Measurements from ENCODE around the gene UBE3B.
A peak's percentile ranks its signal among the peaks of the same experiment; 100 is the strongest.

UBE3B gene

DNA sequence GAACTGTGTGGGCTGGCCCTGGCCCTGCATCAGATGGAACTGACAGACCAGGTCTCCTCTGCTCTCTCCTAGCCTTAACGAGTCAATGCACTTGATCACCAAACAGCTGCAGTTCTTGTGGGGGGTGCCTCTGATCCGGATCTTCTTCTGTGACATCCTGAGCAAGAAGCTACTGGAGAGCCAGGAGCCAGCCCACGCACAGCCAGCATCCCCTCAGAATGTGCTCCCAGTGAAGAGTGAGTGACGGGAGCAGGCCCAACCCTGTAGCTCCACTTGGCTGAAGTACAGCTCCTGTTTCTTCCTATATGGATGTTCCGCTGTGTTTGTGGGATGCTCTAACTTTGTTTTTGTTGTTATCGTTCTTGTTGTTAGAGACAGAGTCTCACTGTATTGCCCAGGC is 23.9 kb downstream of the UBE3B start:
- no peak for DNase-seq

DNA sequence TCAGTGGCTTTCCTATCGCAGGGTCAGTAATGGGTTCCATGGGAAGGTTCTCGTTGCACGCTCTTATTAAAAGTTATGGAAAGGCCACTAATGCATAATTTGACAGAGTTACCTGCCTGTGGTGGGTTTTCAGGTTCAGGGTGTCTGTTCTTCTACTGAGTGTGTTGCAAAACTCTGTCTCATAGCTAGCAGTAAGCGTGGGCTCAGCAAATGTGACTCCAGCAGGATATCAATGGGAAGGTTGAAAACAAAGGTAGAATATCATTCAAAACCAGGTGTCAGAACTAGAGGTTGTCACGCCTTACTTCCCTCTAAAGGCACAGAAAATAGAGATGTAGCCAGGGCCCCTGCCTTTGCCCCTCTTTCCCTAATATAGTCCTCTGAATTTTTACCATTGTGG is 24.9 kb downstream of the UBE3B start:
- no peak for DNase-seq

DNA sequence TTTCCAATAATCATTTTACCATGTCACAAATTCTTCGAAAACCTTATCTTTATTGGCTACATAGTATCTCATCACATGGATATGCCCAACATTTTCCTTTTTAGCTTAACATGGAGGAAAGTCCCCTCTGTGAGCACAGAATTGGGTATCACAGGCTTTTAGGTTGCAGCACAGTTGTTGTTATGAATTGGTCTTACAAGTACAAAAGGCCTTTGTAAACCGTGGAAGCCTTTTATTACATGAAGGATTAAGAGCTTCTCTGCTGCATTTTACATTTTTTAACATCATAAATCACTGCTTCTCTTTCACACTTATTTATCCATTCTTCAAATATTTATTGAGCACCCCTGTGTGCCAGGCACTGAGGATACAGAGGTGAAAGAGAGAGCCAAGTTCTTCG is 26.2 kb downstream of the UBE3B start:
- DNase-seq = no peak

DNA sequence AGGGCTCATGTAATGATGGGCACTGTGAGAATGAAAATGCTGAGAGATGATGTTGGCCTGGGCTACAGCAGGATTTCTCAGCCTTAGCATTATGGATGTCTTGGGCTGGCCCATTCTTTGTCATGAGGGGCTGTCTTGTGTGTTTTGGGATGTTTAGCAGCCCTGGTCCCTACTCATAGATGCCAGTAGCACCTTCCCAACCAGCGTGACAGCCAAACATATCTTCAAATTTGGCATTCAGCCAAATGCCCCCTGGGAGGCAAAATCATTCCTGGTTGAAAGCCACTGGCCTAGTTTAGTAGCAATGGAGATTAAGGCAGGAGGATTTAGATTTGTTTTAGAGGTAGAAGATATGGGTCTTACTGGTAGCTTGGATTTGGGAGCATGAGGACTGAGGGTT is 26.6 kb downstream of the UBE3B start:
- peak; percentile 23 for DNase-seq

DNA sequence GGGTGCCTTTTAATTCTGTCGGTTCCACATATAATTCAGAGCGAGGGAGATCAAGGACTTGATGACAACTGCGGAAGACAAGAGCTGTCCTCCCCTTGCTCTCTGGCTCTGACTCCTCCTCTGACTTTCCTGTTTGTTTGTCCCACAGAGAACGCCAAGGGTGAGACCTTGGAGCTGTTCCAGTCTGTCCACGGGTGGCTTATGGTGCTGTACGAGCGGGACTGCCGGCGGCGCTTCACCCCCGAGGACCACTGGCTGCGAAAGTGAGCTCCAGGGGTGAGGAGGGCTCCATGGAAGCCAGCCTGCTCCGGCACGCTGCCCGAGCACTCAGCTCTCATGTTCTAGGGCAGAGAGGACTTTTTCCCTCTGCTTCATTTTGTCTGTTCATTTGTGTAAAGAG is 32.8 kb downstream of the UBE3B start:
- peak; percentile 92 for DNase-seq

DNA sequence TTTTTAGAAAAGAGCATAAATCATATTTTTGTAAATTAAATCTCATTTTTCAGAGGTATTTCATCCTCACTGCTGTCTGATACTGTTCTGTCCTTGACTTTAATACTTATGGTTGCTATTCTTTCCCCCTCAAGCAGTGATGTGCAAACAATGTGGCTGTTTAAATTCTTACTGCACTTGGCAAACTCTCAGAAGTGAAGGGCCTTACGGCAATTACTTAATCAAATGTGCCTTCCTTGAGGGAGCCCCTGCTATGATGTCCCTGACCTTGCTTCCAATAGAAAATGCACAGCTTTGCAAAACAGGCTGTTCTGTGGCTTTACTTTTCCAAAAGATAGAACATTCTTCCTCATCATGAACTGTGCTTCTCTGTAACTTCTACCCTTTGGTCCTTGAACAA is 35.2 kb downstream of the UBE3B start:
- peak; percentile 87 for DNase-seq

DNA sequence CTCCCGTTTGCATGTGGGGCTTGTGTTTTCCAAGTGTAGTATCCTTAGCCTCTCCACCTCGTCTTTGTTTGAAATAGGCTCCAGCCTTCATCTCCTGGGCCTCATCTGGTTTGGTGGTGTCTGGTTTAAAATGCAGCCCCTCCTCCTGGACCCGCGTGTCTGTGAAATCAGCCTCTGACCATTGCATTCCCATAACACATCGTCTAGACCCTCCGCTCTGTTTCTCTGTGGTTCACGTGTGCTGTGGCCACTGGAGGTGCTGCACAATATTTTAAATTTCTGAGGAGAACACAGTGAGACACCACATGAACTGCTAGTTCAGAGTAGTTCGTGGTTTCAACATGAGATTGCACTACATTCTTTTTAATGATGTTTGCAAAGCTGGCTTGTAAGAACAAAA is 35.6 kb downstream of the UBE3B start:
- DNase-seq = peak; percentile 56

DNA sequence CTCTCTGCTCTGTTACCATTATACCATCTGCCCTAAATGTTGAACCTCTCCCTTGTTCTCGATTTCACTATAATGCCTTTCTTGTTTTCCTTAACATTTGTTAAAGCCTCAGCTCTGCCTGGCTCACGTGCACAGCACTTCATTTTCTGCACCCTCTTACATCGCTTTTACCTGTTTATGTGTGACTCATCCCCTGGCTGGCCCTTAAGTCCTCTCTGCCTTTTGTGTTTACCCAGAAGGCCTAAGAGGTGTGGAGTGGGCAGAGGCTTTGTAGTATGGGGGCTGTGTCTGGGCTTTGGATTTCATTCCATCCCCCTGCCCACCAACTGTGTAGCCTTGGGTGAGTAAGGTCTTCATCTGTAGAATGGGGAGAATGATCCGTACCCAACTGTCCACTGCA is 36.5 kb downstream of the UBE3B start:
- DNase-seq = peak; percentile 72

DNA sequence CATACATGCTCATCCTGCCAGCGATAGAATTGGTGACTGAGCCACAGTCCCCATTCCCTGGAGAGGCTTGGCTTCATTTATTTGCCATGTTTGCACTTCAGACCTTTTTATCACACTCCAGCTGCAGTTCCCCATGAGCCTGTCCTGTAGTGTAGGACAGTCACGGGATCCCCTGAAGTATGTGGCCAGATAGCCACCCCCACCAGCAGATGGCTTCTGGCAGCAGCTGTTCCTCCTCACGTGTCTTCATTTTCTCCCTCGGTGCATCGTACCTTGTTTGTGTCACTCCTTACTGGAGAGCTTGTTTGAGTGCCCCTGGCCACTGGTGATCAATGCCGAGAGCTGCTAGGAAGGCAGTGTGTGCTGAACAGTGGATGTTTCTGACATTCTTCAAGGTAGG is 40.2 kb downstream of the UBE3B start:
- DNase-seq = peak; percentile 24

DNA sequence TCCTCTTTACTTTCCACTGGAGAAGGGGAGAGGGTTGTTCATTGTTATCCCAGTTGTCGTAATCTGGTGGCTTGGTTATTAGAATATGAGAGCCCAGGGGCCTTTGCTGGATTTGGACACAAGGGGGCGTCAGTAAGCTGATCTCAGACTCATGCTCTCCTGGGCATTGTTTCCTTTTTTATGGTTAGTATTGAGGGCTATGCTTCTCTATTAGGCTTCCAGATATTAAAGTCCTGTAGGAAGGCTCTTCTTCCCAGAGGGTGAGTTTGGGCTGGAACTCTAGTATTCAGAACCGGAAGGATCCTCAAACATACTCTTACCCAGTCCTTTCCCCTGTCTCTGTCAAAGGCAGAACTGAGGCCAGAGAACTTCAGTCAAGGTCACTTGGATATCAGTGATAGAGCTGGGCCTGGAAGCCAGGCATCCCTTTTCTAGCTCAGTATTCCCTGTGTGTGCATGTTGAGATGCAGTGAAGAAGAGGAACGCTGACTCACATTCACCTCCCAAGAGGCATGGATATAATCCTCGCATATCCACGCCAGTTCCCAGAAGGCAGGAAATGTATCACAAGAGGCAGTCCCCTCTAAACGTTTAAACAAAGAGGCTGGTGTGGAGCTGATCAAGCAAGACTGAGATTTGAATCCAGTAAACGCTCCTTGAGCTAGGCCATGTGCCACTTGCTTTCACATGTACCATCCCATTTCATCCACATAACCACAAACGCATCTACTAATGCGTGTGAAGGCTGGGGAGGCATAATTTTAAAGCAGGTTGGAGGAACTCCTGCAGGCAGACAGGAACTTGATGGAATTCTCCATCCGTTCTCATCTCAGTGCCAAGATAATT is 41.6 kb downstream of the UBE3B start:
- DNase-seq = peak; percentile 40

DNA sequence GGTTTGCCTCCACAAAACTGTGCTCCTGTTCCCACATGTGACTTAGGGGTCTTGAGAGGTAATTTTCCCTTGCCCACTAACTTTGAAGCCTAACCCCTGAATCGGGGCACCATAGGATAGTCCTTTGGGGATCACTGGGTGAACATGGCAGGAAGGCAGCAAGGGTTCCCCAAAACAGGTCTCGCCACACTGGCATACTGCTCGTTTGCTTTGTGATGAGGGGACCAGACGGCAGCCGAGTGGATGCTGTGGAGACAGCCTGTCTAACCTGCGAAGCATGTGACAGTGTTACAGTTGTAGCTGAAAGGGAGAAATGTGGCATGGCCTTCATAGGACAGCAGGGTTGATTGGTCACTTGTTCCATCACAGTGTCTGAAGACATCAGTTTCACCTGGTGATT is 42.4 kb downstream of the UBE3B start:
- no peak for DNase-seq

DNA sequence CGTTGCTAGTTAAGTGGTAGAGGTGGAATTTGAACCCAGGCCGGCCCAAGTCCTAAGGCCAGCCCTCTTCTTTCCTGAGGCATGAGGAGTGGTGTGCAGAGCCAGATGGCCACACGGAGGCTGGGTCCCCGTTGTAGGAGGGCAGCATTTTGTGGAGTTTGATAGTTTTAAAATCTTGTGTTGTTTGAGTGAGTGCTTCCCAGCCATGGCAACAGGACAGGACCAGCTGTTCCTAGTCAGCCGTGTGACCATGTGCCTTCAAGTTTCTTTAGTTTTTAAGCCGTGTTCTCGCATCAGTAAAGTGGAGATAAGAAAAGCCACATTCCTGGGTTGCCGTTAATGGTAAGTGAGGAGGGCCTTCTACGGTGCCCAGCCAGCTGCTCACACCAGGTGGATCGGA is 44.4 kb downstream of the UBE3B start:
- no peak for DNase-seq

DNA sequence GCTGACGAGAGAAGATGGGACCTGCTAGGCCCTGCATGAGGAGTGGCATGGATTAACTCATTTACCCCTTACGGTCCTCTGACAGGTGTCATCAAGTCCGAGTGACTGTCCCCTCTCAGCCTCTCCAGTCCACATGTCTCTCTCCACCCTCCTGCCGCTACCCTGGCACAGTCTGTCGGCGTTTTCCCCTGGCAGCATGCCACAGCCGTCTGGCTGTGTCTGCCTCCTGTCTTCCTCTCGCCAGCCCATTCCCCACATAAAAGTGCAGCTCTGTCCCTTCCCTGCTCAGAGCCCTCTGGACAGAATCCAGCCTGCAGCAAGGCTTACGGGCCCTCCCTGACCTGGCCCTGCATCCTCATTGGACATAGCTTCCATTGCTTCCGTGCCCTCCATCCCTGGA is 45.6 kb downstream of the UBE3B start:
- peak; percentile 25 for DNase-seq

DNA sequence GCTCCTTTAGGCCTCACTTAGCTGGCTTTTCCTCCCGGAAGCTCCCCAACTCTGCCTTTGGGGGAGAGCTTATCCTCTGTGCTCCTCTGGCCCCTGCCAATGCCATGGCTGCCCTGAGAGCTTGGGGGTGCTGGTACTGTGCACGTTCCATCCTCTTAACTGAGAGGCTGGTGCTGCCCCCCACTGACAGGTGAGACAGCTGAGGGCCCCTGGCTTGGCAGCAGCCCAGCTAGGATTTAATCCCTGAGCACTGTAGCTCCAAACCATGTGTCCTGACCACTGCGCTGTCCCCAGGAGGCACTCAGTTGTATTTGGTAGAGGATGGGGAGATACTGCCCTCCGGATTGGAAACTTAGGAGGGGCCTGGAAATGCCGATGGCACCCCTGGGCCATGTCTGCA is 46.1 kb downstream of the UBE3B start:
- DNase-seq = no peak

DNA sequence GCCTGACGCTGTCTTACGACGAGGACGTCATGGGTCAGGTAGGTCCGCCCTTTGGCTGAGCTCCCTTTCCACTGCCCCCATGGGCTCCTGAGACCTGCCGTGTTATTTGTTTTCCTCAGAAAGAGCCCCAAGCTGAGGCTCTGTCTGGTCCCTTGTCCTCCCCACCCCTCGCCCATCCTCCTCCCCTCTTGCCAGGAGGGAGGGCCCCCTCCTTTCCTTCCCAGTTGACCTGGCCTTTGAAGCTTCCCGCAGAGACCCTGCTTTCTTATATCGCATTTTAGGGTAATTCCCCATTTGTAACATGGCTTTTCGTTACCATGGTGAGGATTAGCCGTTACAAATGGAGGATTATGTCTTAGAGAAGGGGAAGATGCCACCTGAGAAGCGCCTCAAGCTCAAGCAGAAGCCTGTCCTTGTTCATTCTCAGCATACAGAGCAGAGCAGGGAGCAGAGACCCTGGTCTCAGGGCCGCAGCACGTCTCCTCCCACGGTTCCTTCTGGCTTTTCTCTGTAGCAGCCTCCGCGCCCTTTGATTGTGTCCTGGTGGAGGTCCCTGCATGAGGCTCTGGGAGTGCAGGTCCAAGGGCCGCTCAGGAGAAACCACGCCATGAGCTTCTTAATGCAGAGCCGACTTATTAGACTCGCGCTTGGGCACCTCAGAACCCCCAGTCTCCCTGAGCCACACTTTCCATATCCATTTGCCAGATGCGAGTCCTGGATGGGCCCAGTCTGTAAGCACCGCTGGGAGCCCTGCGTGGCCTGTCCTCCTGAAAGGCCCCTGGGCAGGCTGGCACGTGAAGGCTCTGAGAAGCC is 47.2 kb downstream of the UBE3B start:
- no peak for DNase-seq

DNA sequence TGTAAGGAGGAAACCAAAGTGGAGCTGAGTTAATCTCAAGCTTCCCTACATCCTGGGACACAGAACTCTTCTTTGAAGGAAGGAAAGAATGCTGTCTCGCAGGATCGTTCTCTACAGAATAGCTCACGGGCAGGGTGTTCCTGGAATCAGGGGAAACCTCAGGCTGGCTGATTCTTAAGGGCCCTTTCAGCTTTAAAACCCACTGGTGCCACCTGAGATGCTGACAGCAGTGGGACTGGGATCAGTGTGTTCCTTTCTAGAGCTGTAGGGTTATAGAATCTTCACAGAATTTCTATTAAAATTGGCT is 47.8 kb downstream of the UBE3B start:
- DNase-seq = no peak

DNA sequence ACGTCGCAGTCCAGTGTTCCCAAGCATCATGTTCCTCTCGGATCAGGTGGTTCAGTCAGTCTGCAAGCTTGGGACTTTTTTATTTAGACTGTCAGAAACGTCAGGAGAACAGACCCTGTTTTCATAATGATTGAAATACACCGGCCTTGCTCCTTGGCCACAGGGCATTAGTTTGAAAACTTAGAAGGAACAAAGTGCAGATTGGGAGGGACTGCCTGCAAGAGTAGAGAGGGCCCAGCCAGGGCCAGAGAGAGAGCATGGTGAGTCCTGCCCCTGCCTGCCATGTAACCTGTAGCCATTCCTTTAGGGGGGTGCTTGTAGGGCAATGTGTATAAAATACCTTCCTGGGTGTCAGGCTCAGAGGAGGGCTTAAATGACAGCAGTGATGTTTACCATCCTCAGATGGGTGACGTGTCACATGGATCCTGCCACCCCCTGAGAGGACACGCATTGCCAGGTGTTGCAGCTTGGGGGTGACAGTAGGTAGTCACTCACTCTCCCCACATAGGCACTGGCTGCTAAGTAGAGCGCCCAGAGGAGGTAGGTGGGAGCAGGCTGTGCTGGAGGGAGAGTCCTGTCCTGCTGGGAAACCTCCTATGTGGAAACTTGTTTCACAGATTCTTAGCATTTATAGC is 50.2 kb downstream of the UBE3B start:
- no peak for DNase-seq

DNA sequence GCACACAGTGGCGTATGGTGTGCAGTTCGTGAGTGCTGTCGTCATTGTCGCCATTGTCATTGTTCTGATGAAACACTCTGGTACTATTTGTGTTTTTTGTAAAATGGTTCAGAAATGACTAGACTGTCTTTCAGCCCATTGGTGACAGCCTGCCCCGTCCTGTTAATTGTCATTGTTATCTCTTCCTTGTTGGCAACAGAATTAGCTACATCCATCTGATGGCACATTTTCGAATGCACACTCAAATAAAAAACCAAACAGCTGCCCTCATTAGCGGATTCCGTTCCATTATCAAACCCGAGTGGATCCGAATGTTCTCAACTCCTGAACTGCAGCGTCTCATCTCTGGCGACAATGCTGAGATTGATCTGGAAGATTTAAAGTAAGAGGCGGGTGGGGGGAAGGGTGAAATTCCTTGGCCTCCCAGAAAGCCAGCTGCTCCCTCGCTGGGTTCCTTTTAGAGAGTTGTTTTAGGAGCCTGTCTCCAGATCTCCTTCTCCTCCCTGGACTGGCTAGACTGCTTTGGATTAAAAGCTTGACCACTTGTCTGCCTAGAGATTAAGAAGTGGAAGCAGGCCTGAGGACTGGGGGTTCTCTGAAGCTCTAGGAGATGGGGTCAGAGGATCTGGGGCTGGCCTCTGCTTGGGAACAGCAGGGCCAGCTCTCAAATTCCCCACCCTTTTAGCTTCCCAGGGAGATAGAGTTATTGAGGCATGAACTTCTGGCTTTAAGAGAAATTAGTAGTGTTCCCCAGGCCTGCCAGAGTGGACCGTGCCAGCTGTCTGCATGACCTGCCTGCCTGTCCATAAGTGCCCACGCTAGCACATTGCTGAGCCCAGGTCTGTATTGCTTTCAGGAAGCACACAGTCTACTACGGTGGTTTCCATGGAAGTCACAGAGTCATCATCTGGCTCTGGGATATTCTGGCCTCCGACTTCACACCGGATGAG is 52.5 kb downstream of the UBE3B start:
- DNase-seq = no peak

DNA sequence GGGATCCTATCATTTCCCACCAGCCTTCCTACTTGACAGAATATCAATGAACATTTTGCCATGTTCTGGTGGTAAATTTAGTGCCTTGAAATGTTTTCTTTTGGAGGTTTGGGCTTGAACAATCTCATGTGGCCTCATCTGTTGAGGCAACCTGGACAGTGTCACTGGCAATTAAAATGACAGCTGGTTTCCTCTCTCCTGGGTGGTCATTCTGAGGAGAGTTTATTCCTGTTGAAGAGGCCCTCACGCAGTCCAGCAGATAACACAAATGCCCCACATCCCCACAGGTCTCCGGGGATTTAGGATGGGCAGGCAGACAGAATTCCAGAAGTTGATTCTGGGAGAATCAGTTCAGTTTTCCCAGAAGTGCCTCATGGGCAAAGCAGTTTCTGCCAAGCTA is 54.0 kb downstream of the UBE3B start:
- no peak for DNase-seq

DNA sequence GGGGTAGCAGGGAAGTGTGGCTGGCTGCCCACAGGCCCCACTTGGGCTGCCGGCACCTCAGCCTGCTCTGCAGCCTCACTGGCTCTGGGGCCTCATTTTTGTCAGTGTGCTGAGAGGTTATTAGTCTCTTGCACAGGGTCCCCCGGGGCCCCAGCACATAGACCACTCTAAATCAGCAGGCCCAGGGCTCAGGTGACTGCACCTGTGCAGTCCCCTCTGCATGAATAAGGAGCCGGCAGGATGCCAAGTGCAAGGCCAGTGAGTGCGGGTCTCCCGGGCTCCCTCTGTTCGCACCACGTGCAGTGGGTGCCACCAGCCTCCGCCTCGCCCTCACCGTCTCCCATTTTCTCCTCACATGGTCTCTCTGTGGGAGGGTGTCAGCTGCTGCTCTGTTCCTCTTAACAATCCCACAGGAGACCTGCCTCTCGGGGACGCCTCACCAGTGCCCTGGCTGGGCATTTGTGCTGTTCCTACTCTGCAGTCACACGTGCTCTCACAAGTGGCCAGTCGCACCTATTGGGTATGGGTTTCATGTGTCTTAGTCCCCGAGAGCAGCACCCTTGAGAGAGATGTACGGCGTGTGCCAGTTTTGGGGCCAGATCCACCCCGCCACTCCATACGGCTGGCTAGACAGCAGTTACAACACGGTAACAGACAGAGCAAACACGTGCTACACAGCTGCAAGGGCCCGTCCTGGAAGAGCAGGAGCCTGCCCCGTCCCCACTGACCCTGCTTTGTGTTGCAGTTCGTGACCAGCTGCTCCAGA is 55.5 kb downstream of the UBE3B start:
- peak; percentile 74 for DNase-seq

DNA sequence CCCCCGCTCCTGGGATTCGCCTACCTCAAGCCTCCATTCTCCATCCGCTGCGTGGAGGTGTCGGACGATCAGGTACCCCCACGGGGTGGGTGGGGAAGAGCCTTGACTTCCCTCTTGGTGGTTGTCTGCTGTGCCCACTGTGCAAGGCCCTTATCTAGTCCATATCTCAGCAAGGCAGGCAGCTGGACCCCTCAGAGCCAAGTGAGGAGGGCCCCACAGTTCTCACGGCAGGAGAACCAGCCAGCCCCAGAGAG is 56.0 kb downstream of the UBE3B start:
- no peak for DNase-seq

DNA sequence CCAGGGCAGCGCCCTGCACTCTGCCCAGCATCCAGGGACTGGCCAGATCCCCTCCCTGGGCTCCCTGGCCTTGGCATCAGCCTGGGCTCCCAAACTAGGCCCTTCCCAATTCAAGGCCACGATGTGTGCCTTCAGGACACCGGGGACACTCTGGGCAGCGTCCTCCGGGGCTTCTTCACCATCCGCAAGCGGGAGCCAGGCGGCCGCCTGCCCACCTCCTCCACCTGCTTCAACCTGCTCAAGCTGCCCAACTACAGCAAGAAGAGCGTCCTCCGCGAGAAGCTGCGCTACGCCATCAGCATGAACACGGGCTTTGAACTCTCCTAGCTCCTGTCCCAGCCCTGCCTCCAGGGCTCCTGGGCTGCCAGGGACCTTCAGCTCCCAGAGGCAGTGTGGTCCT is 57.0 kb downstream of the UBE3B start:
- DNase-seq = no peak

All from DMS79 (cell line).